Right lobe of liver (tissue), 4 donors: Measurements from ENCODE around the gene GAB1.

Source experiments
- POLR2A ChIP-seq: fragments of 450-650 bp; IDR thresholded peaks from one replicate; pipeline ENCODE4 v1.6.1; 2017; ENCODE audit warnings: antibody characterized with exemption, mild to moderate bottlenecking
- TF ChIP-seq, protein P1 (sequence below), 4 donors: fragments of 200-600 bp in 3 of 4; fragments of 450-650 bp in 1 of 4; IDR thresholded peaks; one replicate each; pipeline versions ENCODE4 v1.5.1 to v1.8.0; 2016 to 2022; ENCODE audit warnings: antibody characterized with exemption in 4 of 4, mild to moderate bottlenecking in 2 of 4
- donor health status: DM: no; HTN: no; CAD: no.
- donor health status: DM: no; HTN: no; CAD: no.
- donor health status: DM: no; HTN: yes; CAD: no.

DNA sequence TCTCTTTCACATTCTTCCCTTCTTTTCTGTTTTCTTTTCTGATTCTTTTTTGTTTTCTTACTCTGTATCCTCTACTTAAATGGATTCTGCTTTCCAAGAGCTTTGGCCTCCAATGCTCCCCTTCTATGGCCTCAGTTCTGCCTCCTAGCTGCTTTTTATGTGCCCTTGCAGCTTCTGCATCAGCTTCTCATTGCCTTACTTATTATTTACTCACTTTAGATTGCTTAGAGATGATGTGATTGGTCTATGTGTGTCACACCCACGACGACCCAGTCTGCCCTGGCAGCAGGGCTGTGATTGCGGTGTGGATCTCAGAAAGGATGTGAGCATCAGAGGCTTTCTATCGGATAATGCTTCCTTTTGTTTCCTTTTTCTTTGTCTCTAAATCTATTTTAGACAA lies 105.0 kb downstream of the GAB1 start:
- TF ChIP-seq, protein P1, sequence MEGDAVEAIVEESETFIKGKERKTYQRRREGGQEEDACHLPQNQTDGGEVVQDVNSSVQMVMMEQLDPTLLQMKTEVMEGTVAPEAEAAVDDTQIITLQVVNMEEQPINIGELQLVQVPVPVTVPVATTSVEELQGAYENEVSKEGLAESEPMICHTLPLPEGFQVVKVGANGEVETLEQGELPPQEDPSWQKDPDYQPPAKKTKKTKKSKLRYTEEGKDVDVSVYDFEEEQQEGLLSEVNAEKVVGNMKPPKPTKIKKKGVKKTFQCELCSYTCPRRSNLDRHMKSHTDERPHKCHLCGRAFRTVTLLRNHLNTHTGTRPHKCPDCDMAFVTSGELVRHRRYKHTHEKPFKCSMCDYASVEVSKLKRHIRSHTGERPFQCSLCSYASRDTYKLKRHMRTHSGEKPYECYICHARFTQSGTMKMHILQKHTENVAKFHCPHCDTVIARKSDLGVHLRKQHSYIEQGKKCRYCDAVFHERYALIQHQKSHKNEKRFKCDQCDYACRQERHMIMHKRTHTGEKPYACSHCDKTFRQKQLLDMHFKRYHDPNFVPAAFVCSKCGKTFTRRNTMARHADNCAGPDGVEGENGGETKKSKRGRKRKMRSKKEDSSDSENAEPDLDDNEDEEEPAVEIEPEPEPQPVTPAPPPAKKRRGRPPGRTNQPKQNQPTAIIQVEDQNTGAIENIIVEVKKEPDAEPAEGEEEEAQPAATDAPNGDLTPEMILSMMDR (IDR thresholded peaks at IDR 0.05): no peak
- TF ChIP-seq POLR2A: no peak
